BJ (cell line): ENCODE measurements around the gene ENO3. TPM values are rescaled to one million over a fixed set of nuclear protein-coding genes. Genes with fewer than 3 reads are reported as not detected.

ENCODE experiments used
- CTCF ChIA-PET: fragments of 350-600 bp; formaldehyde crosslinking; extraction: SDS; loops from one replicate; lab custom pipeline; 2021; ENCODE audit warnings: antibody characterized with exemption, inconsistent platforms; lab: Yijun Ruan, JAX
- POLR2A ChIA-PET: fragments of 300-600 bp; sonication (Branson Sonifier 250); formaldehyde crosslinking; extraction: SDS; loops from one replicate; lab custom pipeline; 2021; ENCODE audit warnings: antibody characterized with exemption; lab: Charles Lee
- DNase-seq: peaks from one replicate; pipeline ENCODE4 v3.0.0-alpha.2; 2011; ENCODE audit warnings: low read depth
- H3K27me3 ChIP-seq: 2 replicates; pipeline ENCODE4 v1.6.0; 2011; ENCODE audit warnings: low read length; ENCODE audit not compliant: control insufficient read depth, insufficient read depth
- H3K36me3 ChIP-seq: 2 replicates; pipeline ENCODE4 v1.5.1; 2011; ENCODE audit warnings: low read length; ENCODE audit not compliant: control insufficient read depth, insufficient read depth
- H3K4me3 ChIP-seq: 2 replicates; pipeline ENCODE4 v1.5.1; 2011; ENCODE audit warnings: low read depth, mild to moderate bottlenecking, control low read depth, low read length
- polyA plus RNA-seq: library from polyadenylated mRNA; depleted of rRNA; stranded (reverse); fragments of >200 nt; gene quantifications from 2 replicates; pipeline ENCODE4 v1.2.3, GENCODE V29; 2011
- TF ChIP-seq, protein P1 (sequence below): IDR thresholded peaks from 2 replicates; pipeline ENCODE4 v1.5.1; 2011; ENCODE audit warnings: low read depth, mild to moderate bottlenecking, control low read depth, inconsistent platforms, low read length, moderate library complexity; ENCODE audit not compliant: insufficient read depth

The ENO3 gene
- polyA plus RNA-seq, 1 experiment = 5.9 TPM

DNA sequence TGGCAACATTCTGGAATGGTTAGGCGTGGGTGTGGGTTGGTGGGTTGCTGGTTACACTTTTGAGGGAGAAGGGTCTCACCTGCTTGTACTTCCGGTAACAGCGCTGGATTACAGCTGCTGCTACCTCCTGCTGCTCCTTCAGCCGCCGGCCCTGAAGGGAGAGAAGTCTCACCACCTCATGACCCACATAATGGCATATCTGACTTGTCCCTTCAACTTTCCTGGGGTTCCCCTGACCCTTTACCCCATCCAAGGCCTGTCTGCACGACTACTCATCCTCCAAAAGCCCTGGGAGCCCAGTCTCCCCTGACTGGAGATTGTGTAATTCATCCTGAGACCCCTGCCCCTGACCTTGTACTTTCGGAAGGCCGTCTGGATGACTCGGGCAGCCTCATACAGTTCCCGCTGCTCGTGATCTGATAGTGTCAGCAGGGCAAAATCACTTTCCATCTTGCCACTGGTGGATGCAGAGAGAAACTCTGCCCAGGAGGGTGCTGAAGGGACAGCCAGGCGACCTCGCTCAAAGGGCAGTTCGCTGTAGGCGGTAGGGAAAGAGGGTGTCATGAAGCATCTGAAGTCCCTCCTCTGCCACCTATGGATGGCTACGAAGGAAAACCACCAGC, 18.7 kb downstream of the ENO3 start:
- CTCF ChIA-PET = interaction anchor here (0.8 to 4.6 kb wide), 6 partner anchors 11 to 92 kb away, joined by 3 to 40 read pairs (median 5); partner anchors contain the start of genes CAMTA2 and INCA1
- TF ChIP-seq, protein P1, sequence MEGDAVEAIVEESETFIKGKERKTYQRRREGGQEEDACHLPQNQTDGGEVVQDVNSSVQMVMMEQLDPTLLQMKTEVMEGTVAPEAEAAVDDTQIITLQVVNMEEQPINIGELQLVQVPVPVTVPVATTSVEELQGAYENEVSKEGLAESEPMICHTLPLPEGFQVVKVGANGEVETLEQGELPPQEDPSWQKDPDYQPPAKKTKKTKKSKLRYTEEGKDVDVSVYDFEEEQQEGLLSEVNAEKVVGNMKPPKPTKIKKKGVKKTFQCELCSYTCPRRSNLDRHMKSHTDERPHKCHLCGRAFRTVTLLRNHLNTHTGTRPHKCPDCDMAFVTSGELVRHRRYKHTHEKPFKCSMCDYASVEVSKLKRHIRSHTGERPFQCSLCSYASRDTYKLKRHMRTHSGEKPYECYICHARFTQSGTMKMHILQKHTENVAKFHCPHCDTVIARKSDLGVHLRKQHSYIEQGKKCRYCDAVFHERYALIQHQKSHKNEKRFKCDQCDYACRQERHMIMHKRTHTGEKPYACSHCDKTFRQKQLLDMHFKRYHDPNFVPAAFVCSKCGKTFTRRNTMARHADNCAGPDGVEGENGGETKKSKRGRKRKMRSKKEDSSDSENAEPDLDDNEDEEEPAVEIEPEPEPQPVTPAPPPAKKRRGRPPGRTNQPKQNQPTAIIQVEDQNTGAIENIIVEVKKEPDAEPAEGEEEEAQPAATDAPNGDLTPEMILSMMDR = no peak
- POLR2A ChIA-PET = no interaction called here
- peaks cover 16% of the 10 kb centered on the region for H3K36me3 ChIP-seq
- peak overlapping the region; percentile 56 for H3K4me3 ChIP-seq
- DNase-seq = no peak
- no peaks in the 10 kb centered on the region for H3K27me3 ChIP-seq

DNA sequence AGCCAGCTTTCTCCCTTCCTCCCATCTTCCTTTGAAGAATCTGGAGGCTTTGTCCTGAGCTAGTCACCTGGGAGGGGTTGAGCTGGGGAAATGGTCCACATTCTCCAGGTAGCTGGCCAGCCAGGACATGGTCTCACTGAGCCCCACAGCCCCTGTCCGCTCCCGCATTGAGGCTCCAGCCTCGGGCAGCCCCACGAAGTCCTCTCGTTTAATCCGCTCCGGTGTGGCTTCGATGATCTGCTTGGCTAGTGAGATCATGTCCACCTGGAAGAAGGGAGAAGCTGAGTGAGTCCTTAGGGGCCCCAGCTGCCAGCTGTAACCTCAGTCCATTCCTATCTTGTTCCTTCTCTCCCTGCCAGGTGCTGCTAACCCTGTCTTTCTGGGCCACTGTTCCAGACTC, 19.4 kb downstream of the ENO3 start:
- TF ChIP-seq, protein P1 = no peak
- DNase-seq = no peak
- Histone ChIP-seq H3K36me3 (peaks cover 16% of the 10 kb centered on the region), H3K27me3 (no peaks in the 10 kb centered on the region), H3K4me3 (no peak overlapping the region)
- POLR2A ChIA-PET = interaction anchor here (0.6 kb wide), 1 partner anchor 630 kb away, joined by 4 read pairs; no protein-coding TSS in a partner anchor
- CTCF ChIA-PET = interaction anchor here (0.9 to 4.6 kb wide), 6 partner anchors 8 to 61 kb away, joined by 3 to 40 read pairs (median 4); partner anchors contain the start of gene CAMTA2

DNA sequence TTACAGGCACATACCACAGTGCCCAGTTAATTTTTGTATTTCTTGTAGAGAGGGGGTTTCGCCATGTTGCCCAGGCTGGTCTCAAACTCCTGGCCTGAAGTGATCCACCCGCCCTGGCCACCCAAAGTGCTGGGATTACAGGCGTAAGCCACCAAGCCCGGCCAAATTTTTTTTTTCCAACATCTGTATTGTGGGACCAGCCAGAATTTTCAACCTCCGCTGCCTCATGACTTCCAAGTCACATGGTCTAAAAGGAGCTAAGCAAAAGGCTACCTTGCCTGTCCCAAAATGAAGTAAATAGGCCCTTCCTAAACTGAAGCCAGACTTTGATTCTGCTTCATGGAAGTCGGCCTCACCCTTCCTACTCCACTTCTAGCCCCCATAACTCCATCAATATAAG, 20.9 kb downstream of the ENO3 start:
- POLR2A ChIA-PET = no interaction called here

DNA sequence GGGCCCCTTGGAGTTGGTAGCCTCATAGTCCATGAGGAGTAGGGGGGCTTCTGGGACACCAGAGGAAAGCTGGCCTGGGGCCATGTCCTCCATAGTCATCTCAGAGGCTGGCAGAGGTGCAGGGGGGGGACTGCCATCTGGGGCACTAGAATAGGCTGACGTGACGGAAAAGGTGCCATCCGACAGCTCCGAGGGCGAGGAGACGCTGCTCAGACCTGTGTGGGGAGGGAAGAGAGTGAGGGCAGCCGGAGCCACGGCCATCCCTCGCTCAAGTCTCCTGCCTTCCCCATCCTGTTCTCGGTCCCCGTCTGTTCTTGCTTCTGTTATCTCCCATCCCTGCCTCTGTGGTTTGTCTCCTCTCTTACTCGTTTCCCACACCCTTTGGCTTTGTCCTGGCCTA, 21.4 kb downstream of the ENO3 start:
- no peak for DNase-seq
- CTCF ChIA-PET = interaction anchor here (4.6 kb wide), 1 partner anchor 8 kb away, joined by 40 read pairs; no protein-coding TSS in a partner anchor
- TF ChIP-seq, protein P1 = no peak
- H3K36me3 ChIP-seq = peaks cover 16% of the 10 kb centered on the region
- no peaks in the 10 kb centered on the region for H3K27me3 ChIP-seq
- POLR2A ChIA-PET = no interaction called here
- no peak overlapping the region for H3K4me3 ChIP-seq

More for the DNA sequence above, 20.9 kb downstream of the ENO3 start:
- DNase-seq = no peak
- H3K36me3 ChIP-seq = peaks cover 14% of the 10 kb centered on the region
- TF ChIP-seq, protein P1 = no peak
- H3K4me3 ChIP-seq = no peak overlapping the region
- CTCF ChIA-PET = interaction anchor here (0.6 to 4.6 kb wide), 3 partner anchors 9 to 64 kb away, joined by 4 to 40 read pairs (median 7); no protein-coding TSS in a partner anchor
- no peaks in the 10 kb centered on the region for H3K27me3 ChIP-seq

DNA sequence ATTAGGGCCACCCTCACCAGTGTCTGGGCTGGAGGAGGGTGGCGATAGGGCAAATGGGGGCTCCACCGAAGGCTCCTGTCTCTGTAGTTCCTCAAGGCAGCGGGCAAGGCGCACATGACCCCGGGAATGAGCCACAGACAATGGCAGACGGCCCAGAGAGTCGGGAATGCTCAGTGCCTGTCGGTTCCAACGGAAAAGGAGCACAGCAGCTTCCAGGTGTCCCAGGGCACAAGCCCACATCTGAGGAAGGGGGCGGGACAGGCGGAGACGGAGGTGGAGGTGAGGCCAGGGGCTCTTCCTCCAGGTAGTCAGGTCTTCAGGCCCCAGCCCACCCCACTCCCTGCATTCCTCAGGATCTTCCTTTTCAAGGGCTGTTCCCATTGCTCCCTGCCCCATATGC, 21.8 kb downstream of the ENO3 start:
- POLR2A ChIA-PET = no interaction called here

More for the DNA sequence above, 21.8 kb downstream of the ENO3 start:
- CTCF ChIA-PET = interaction anchor here (1.0 to 4.6 kb wide), 2 partner anchors 8 to 13 kb away, joined by 4 to 40 read pairs; no protein-coding TSS in a partner anchor
- H3K36me3 ChIP-seq = peaks cover 21% of the 10 kb centered on the region
- H3K4me3 ChIP-seq = no peak overlapping the region
- TF ChIP-seq, protein P1 = no peak
- no peak for DNase-seq
- no peaks in the 10 kb centered on the region for H3K27me3 ChIP-seq
